Left kidney (tissue), 2 donors: ENCODE measurements around the gene ACTG2. TPM values are rescaled to one million over a fixed set of nuclear protein-coding genes. Genes with fewer than 3 reads are reported as not detected.

Experiments used
- DNase-seq: peaks from one replicate; pipeline ENCODE4 v3.0.0-alpha.2; 2013
- polyA plus RNA-seq: library from polyadenylated mRNA; unstranded; fragments of 120-200 nt; gene quantifications from one replicate; pipeline ENCODE4 v1.2.1, GENCODE V29; 2013; ENCODE audit not compliant: insufficient read length

Gene ACTG2
- polyA plus RNA-seq, 1 donor = 0.40 TPM

DNA sequence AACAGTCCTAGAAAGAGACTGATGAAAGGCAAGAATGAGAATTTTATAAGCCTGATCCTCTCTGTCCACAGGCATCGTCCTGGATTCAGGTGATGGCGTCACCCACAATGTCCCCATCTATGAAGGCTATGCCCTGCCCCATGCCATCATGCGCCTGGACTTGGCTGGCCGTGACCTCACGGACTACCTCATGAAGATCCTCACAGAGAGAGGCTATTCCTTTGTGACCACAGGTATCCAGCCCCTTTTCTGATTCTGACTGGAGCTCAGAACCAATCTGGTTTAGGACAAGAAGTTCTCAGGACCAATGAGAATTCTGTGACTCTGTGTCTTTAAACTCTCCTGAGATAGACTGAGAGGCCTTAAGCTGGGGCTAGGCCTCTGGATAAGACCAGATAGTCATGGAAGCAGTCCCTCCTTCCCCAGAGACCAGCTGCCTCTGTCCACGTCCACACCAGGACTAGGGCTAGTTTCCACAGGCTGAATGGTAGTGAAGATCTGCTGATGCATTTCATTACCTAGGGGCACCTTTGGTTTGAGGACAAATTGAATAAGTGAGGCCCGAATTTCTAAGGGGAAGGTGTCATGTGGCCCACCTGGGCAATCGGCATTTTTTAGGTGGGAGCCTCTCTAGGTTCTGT, 20.7 kb downstream of the ACTG2 start:
- DNase-seq = no peak

DNA sequence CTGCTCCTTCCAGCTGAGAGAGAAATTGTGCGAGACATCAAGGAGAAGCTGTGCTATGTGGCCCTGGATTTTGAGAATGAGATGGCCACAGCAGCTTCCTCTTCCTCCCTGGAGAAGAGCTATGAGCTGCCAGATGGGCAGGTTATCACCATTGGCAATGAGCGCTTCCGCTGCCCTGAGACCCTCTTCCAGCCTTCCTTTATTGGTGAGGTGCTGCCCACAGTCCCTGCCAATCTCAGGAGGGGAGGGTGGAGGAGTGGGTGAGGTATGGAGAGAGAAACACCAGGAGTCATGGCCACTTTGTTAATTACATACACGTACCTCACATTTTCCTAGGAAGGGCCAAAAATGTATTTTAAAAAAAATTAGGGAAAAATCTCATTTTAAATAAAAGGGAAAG, 21.9 kb downstream of the ACTG2 start:
- DNase-seq = no peak

DNA sequence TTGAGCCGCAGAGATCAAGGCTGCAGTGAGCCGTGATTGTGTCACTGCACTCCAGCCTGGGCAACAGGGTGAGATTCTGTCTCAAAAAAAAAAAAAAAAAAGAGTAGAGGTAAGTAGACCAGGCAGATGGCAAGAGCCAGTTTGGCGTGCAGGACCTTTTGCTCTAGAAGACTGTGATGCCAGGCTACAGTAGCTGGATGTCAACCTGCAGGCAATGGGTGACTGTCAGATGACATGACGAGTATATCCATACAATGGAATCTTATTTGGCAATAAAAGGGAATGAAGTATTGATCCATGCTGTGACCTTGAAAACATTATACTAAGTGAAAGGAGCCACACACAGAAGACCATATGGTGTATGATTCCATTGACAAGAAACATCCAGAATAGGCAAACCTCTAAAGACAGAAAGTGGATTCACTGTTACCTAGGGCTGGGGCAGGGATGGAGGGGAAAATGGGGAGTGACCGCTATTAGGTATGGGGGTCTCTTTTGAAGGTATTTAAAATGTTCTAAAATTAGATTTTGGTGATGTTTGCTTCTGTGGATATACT, 22.7 kb downstream of the ACTG2 start:
- DNase-seq = no peak

DNA sequence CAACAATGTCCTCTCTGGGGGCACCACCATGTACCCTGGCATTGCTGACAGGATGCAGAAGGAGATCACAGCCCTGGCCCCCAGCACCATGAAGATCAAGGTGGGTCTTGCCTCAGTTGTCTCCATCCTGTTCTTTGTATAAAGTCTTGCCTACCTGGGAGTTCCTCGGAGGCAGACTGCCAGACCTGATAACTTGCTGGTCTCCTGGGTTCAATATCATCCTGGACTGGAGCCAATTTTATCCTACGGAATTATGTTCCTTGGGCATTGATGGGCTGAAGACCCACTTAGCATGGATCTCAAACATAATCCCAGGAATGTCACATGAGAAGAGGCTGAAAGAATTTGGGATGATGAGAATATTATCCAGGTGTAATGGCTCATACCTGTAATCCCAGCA, 23.9 kb downstream of the ACTG2 start:
- no peak for DNase-seq

DNA sequence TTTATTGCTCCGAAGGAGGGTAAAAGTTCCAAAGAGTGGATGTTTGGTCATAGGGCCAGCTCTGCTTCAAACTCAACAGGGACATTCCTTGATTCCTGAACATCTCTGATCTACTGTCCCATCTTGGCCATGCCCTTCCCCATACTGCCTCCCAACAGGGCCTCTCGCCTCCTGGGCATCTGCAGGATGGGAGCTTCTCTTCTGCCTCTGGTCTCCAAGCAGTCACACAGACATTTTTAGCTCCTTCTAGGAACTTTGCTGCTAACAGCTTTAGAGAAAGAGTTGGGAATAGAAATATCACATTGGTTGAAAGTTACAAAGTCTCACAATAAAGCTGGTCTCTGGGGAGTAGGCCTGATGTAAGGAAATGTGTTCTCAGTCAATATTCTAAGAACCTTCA, 24.5 kb downstream of the ACTG2 start:
- DNase-seq = no peak

DNA sequence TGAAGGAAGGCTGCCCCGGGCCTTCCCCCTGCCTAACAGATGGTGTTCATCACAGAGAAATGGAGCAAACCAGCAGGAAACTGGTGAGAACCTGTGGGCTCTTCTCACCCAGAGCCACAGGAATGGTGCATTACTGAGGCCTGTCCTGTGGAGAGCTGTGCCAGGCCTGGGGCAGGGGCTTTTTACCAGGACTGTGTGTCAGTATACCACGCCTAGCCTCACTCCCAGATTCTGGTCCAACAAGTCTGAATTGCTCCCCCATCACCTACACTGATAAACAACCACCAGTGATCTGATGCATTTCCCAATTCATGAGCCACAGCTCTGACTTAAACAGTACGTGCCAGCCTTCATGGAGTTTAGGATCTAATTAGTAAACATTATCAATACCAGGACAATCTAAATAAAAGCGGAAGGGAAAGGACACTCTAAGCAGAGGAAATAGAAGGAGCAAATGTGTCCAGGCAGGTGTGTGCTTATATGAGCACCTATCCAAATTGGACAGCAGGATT, 24.9 kb downstream of the ACTG2 start:
- DNase-seq = no peak

DNA sequence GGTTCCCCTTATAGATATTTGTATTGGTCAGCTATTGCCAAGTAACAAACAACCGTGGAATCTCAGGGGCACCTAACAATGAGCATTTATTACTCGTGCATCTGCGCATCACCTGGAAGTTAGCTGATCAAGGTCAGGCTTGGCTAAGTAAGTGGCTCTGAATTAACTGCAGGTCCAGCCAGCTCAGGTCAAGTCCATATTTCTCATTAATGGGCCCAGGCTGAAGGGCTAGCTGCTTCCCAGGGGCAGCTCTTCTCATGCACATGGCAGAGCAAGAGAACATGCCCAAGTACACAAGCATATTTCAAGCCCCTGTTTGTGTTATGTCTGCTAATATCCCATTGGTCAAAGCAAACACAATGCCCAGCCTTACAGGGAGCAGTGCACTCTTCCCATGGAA, 26.0 kb downstream of the ACTG2 start:
- no peak for DNase-seq

DNA sequence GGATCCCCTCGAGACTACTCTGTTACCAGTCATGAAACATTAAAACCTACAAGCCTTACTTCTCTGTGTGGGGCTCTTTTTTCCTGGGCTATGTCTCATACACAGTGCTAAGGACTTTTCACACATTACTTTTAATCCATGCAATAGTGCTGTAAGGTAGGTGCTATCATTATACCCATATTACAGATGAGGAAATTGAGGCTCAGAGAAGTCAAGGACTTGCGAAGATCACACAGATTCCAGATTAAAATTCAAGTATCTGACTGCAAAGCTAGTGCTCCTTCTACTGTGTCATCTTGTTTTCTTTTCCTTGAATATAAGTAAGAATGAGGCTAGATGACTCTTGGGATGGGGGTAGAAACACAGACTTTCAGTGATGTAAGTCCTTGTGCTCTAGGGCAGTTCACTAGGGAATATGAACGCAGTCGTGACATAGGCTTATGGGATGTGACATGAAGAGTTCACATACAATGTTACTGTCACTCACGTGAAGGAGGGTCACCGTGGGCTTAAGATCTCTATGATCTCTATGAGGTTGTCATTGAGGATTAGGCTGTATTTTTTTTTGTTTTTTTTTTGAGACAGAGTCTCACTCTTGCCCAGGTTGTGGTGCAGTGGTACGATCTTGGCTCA, 26.9 kb downstream of the ACTG2 start:
- DNase-seq = no peak

DNA sequence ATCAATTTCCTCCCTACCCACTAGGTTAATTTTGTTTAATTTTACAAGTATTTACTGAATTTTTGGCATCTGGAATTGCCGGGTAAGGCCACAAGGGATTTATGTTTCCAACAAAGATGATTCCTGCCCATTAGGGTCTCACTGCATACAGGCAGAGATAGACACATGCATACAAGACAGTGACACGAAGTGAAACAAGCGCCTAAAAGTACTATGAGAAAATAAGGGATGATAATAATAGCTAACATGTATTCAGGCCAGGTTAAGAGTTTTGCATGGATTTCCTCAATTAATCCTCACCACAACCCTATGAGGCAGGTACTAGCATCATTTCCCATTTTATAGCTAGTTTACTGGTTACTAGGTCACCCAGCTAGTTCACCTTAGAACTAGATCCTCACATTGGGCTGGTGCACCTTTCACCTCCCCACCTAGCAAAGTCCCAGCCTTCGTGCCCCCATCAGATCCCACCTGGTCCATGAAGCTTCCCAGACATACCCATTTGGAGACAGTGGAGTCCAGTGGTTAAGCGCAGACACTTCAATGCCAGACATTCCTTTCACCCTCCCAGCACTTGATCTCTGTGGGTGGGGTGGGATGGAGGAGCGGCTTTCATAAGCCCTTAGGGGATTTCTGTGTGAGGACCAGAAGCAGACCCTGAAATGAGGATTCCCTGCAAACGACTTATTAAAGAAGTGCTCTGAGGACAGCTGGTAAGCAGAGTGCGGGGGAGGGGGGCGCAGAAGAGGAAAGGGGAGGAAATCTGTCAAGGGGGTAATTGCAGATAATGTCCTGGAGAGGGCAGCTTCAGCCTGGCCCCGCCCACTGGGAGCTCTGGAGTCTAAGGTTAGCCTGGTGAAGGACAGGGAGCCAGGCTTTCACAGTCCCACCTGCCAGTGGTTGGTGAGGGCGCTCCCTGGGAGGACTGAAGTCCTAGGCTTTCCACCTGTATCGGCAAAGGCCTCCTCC, 28.1 kb downstream of the ACTG2 start:
- DNase-seq = no peak

DNA sequence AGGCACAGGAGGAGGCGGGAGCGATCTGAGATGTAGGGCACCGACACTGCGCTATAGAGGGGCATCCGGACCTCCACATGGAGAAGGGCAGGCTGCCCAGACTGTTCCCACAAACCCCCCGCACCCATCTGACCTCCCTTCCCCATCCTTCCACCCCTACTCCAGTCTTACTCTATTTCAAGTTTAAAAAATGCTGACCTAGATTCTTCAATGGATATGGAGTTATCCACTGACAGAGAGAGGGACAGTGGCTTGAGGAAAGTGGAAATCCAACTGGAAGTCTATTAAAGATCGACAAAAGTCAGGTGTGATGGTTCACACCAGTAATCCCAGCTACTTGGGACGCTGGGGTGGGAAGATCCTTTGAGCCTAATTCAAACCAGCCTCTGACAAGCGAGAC, 28.8 kb downstream of the ACTG2 start:
- DNase-seq = no peak

DNA sequence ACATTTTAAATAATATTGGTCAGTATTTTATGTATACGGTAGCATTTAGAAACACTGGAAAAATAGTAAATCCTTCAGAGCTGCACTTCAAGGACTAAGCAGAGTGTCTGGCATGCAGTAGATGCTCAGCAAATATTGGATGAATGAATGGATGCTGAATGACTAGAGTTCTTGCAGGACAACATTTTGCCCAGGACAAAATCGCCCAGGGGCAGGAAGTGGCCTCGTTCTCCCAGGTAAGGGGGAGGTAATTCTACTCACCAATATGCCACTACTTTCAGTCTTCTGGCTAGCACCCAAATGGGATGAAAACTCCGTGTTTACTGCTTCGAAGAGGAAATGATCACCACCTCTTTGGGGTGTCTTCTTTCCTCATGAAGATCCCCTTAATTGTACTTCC, 29.9 kb downstream of the ACTG2 start:
- DNase-seq = no peak

DNA sequence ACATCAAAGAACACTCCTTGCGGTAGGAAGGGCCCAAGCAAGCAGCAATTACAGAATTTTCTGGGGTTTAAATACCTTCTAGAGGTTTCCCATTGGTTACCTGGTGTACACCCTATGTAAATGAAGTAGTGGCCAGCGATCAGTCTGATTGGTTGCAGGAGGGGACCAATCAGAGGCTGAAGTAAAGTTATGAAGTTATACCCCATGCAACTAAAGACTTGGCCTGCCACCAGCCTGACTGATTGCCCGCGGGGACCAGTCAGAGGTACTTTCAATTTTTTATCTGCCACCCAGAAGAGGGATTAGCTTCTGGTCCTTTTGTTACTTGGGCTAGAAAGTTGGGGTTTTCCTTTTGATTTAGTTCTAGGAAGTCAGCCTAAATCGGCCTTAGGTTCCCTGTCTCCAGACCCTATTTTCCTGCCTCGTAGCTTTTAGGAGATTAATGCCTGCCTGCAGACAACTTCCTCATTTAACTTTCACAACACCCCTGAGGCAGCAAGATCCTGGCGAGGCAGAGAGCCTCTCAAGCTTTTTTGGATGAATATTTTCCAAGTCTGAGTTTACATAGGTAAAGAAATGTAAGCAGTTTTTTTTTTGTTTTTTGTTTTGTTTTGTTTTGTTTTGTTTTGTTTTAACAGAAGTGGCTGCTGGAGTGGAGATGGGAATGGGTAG, 32.4 kb downstream of the ACTG2 start:
- no peak for DNase-seq

DNA sequence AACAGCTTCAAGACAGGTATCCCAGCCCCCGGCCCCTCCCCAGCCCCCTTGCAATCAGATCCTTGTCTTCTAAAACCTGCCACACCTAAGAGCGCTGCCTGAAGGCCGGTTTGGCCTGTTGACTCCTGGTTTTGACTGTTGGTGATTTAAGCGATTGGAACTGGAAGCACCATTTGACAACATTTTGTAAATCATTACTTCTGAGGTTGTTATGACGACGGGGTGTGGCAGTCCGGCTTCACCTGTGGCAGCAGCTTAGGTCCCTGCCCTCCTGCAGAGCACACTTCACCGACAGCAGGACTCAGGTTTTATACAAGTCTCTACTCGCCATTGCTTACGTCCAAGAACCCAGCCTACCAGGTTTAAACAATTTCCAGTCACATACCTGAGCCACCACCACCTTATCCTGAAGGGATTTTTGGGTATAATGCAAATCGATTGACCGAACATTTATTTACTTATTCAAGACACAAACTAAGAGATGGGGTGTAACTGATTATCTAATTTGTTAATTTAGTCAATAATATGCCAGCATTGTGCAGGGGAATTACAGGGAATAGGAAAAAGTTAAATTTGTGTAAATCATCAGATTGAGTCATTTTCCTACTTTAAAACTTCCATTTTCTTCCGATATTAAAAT, 33.2 kb downstream of the ACTG2 start:
- DNase-seq = no peak

DNA sequence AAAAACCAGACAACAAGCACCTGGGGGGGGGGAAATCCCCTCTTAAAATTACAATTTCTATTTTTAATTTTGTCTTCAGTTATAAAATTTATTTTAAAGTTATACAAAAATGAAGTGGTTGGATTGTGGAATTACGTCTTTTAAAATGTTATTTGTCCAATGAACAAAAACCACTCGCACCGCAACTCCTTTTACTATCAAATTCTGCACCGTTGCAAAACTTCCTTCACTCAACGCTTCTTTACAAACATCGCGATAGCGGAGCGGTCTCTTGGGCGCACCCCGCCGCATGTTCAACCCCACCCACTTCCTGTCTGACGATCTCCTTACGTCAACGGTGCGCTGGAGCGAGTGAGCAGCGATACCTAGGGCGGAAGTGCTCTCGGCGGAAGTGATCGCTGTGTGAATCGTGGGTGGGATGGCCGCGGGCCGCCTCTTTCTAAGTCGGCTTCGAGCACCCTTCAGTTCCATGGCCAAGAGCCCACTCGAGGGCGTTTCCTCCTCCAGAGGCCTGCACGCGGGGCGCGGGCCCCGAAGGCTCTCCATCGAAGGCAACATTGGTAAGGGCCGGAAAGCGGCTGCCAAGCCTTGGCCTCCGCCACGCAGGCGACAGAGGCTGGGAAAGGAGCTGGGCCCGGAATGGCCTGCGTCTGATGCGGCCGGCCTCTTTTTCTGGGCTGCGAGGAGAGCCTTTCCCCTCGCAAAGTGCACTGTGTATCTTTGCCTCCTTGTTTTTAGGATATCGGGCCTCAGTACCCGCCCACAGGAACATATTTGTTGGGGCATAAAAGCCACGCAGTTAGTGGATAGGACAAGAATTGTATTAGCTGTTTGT, 33.9 kb downstream of the ACTG2 start, which contains the start of gene DGUOK:
Gene DGUOK (plus strand): TSS at position 388 of the 835 bp plus-strand sequence. CDS start 31 bp downstream, at position 419.
- DNase-seq = peak; percentile 99

DNA sequence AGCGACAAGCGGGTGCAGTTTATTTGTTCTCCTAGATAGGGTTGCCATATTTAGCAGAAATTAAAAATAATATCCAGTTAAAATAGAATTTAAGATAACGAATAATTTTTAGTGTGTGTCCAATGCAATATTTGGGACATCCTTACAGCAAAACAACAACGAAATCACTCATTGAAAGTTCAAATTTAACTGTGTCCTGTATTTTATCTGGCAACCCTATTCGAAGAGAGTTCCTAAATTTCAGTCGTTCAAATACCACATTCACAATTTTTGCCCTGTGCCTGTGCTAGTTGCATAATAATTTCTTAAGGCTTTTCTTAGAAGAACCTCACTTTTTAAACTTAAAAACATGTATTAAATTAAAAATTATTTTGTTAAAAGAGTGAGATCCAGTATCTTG, 34.5 kb downstream of the ACTG2 start:
- no peak for DNase-seq

DNA sequence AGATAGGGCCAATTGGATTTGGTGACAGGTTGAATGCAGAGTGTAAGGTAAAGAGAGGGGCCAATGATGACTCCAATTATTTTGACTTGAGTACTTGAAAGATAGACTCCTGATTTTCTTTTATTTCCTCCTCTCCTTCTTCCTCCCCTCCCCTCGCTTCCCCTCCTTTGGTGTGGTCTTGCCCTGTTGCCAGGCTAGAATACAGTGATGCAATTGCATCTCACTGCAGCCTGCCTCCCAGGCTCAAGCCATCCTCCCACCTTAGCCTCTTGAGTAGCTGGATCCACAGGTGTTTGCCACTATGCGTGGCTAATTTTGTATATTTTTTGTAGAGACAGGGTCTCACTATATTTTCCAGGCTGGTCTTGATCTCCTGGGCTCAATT, 36.1 kb downstream of the ACTG2 start:
- no peak for DNase-seq

DNA sequence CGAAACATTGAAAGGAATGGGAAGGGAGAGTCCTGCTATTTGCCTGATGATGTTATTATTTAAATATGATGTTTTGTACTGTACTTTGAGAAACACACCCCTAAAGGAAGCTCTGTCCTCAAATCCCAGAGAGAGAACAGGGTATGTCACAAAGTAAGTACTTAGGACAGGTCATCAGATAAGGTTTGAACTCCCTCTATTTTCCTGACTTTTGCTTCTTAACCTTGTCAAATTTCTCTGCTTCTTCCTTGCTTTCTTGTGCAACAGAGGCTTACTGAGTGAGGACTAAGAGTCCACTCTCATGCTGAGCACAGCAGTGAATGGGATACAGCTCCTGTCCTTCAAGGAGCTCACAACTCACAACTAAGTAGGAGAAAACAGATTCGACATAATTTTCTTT, 37.6 kb downstream of the ACTG2 start:
- DNase-seq = no peak

DNA sequence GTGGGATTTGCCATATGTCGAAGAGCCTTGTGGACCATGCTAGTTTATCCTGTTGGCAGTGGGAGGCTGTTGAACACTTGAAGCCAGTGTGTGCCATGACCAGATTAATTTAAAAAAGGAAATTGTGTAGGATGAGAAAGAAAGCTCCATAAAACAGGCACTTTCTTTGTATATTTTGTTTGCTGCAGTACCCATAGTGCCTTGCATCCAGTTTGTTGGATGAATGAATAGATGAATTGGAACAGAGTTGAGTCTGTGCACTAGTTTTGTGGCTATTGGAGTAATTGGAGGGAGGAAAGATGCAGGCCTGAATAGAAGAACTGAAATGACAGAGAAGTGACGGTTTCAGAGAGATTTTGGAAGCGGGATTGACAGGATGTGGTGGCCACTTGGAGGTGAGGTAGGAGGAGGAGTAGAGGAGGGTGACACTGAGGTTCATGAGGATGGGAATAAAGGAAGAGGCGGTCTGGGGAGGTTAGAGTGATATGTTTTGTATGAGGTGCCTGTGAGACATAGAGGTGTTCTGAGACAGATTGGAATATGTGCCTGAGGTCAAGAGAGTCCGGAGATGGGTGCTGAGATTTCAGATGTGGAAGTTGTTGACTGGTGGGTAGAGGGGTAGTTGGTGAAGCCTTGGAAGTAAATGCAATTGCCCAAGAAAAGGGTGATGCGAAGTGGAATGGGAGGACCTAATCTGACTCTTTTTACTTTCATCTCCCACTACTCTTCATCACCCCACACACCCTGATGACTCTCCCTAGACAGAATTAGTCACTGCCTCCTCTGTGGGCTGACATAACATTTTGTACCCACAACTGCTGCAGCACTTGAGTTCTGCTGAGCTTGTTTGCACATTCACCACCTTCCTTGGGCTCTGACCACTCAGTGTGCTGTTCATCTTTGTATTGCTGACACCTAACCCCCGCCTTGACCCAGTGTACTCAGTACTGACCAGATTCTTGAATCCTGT, 39.0 kb downstream of the ACTG2 start:
- no peak for DNase-seq

DNA sequence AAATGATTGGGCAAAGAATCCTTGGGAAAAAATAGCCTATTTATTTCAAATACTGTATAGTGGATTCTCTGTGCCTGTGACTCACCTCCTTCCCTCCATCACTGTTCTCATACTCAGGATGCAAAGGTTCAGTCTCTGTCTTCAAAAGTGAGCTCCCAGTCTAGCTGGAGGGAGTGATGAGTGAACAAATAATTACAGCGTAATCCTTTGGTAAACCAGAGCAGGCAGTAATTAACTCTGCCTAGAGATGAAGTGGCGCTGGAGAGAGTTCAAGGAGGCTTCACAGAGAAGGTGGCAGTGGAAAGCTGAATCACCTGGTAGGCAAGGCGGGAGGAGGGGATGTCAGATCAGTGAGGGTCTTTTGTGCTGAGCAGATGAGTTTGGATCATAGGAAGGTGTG, 40.4 kb downstream of the ACTG2 start:
- no peak for DNase-seq
